GDM1 (cell line): ENCODE measurements around the gene HEMK1.

Source experiments
- DNase-seq: peaks from one replicate; lab custom pipeline; 2025; lab: John Stamatoyannopoulos, UW

HEMK1 gene

GRCh38 chr3:50645378-50645777 lies 76.1 kb downstream of the HEMK1 start:
- no peak for DNase-seq
